GM19395 (cell line): Measurements from ENCODE around the gene TXNRD2.
"Not testable (repeated sequence)": the region's sequence is repeated elsewhere in the genome, so short reads cannot be mapped to it uniquely, and the experiment has no call there.

Source experiments
- ATAC-seq: cut with Tn5 transposase; IDR thresholded peaks from one replicate; pipeline ENCODE4 v1.9.1; 2021; ENCODE audit warnings: mild to moderate bottlenecking, moderate library complexity; ENCODE audit not compliant: unreplicated experiment

TXNRD2 gene

GRCh38 chr22:19955241-19956128 is 13.9 kb upstream of the TXNRD2 start:
- ATAC-seq = no peak

- no peak for ATAC-seq
Measured at GRCh38 chr22:19951346-19951745, 9.7 kb upstream of the TXNRD2 start.

DNA sequence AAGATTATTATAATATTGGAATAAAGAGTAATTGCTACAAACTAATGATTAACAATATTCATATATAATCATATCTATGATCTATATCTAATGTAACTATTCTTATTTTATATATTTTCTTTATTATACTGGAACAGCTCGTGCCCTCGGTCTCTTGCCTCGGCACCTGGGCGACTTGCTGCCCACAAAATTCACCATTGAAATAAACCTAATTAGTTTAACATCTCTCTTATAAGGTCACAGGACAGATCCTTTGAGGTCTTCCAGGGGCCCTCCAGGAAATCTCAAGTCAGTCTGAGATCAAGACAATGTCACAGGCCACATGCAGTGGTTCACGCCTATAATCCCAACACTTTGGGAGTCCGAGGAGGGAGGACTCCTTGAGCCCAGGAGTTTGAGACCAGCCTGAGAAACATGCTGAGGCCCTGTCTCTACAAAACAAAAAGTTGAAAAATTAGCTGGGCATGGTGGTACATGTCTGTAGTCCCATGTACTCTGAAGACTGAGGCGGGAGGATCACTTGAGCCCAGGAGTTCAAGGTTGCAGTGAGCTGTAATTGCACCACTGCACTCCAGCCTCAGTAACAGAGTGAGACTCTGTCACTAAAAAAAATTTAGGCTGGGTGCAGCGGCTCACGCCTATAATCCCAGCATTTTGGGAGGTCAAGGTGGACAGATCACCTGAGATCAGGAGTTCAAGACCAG is 6.6 kb upstream of the TXNRD2 start:
- ATAC-seq = no peak

- ATAC-seq = no peak
Measured at GRCh38 chr22:19943082-19944026, 1.7 kb upstream of the TXNRD2 start.

DNA sequence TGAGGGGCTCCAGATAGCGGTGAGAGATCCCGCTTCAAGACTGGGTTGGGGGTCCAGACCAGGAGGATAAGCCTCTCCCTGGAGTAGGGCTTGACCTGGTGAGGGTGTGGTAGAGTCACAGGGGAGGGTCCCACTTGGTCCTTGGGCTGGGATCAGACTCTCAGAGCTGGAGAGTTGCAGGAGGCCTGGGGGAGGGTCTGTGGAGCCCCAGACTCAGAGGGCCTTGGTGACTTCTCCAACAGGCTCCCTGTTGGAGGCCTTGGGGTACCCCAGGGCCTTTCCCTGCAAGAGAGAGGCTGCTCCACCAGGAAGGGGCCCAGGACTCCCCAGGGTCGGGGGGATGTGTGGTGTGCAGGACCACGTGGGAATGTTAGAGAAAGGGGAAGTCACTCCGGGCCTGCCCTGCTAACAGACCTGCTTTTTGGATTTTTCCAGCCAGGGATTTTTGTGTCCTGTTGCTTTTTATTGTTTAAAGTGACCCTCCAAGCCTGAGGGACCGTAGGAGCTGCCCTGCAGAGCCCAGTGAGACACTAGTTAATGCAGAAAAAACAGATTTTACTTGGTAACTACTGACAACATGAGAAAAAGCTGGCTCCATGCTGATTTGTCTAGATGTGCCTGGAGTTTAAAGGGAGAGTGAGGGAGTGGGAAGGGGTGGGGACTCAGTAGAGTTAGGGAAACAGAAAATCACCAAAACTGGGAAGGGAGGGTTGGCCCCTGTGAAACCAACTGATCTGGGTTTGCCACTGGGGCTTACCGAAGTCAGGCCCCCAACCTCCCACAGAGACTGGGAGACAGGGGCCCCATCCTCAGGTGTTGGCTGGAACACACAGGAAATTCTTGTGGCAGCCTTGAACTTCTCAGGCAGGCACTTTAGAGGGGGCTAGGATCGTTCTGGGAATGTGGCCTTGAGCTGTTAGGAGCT is 801 bp upstream of the TXNRD2 start:
- no peak for ATAC-seq

DNA sequence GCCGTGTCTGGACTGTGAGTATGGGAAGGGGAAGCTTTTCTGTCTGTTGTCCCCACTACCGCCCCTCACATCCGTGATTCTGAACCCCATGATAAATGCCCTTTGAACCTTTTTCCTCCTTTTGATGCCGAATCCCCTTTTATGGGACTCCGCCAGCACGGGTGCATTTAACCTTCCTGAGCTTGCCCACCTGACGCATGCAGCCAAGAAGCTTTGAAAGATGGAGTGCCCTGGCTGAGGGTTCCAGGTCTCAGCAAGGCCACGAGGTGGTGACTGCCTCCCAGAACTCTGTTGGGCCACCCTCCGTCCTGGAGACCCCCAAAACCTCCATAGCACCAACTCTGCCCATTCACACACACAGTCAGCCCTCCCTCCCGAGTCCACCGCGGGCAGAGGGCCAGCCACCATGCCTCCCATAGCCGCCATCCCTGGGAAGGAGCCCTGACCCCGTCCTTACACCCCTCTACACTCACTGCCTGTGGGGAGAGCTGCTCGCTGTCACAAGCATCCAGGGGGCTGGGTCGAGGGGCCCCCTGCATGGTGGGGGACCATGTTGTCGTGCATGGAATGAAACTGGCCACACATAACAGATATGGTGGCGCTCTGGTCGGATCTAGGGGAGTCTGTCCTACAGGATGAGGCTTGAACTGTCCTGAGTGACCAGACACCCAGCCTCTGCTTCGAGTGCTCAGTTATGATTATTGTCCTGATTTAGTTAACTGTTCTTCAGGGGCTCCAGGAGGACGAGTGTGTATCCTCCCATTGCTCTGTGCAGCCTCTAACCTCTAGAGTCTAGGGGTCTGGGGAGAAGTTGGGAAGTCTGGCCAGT is 868 bp downstream of the TXNRD2 start:
- ATAC-seq = no peak

DNA sequence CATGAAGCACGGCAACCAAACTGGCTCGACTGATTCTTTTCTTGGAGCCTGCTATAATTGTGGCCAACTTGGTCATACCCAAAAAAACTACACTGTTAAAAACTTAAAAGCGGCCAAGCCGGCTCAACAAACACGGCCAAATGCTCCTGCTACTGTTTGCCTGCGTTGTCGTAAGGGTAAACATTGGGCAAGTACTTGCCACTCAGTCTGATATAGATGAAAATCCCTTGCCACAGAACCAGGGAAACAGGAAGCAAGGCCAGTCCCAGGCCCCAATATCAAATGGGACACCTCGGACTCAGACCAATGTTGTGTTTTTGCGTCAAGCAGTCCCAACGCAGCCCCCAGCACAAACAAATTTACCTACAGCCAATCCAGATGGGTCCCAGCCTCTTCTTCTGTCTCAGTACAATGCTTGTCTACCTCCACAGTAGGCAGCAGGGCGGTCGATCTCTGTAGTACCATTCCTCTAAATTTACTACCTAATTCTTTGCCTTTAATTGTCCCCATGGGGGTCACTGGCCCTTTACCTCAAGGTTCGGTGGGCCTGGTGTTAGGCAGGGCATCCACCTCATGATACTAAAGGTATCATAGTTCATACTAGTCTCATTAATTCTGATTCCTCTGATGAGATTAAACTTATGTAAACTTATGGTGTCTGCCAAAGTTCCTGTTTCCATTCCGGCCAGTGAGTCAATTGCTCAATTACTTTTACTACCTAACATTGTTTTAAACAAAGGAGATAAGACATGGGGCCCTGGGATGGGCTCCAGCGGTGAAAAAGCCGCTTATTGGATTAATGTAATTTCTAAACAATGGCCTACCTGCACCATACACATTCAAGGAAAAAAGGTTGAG is 3.8 kb downstream of the TXNRD2 start:
- ATAC-seq = no peak

- ATAC-seq = no peak
Measured at GRCh38 chr22:19936513-19936912, 5.1 kb downstream of the TXNRD2 start.

DNA sequence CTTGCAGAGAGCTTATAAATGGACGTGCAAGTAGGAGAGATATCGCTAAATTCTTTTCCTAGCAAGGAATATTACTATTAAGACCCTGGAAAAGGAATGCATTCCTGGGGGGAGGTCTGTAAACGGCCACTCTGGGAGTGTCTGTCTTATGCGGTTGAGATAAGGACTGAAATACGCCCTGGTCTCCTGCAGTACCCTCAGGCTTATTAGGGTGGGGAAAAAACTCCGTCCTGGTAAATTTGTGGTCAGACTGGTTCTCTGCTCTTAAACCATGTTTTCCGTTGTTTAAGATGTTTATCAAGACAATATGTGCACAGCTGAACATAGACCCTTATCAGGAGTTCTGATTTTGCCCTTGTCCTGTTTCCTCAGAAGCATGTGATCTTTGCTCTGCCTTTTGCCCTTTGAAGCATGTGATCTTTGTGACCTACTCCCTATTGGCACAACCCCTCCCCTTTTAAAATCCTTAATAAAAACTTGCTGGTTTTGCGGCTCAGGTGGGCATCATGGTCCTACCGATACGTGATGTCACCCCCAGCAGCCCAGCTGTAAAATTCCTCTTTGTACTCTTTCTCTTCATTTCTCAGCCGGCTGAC is 6.4 kb downstream of the TXNRD2 start:
- not testable (repeated sequence) for ATAC-seq

- no peak for ATAC-seq
Measured at GRCh38 chr22:19933341-19934241, 8.0 kb downstream of the TXNRD2 start.

- no peak for ATAC-seq
Measured at GRCh38 chr22:19932367-19933206, 9.0 kb downstream of the TXNRD2 start.

- ATAC-seq = no peak
Measured at GRCh38 chr22:19931514-19931913, 10.1 kb downstream of the TXNRD2 start.

DNA sequence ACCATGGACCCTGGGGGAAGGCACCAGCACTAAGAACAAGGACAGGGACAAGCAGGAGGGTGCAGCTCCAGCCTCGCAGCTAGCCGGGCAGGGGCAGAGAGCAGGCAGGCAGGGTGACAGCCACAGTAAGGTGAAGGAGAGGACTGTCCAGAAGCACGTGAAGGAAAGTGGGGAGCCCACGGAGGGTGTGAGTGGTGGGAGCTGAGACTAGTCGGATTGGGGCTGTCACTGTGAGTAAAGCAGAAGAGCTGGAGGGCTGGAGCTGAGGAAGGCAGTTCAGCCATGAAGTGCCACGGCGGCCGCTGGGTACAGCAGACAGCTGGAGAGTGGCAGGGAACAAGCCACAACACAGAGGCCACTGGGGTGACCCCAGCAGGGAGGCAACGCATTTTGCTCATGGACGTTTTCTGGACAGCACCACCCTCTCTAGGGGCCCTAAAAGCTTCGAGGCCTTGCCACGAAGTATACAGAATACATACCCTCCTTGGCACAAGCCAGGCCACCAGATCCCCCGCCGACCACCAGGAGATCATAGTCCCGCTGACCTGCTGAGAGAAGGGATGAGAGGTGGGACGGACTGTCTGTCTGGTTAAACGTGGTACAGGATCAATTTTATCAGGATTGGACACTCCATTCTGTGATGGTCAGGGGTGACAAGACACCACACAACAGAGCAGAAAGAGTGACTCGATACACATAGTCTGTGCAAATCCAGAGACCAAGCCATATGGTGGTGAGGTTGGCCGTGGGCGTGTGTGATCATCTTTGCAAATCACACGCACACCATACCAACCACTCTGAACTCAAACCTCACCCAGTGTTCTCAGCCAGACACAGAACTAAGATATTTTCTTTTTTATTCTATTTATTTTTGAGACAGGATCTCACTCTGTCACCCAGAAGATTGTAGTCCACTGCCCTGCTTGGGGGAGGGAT is 10.8 kb downstream of the TXNRD2 start:
- no peak for ATAC-seq

DNA sequence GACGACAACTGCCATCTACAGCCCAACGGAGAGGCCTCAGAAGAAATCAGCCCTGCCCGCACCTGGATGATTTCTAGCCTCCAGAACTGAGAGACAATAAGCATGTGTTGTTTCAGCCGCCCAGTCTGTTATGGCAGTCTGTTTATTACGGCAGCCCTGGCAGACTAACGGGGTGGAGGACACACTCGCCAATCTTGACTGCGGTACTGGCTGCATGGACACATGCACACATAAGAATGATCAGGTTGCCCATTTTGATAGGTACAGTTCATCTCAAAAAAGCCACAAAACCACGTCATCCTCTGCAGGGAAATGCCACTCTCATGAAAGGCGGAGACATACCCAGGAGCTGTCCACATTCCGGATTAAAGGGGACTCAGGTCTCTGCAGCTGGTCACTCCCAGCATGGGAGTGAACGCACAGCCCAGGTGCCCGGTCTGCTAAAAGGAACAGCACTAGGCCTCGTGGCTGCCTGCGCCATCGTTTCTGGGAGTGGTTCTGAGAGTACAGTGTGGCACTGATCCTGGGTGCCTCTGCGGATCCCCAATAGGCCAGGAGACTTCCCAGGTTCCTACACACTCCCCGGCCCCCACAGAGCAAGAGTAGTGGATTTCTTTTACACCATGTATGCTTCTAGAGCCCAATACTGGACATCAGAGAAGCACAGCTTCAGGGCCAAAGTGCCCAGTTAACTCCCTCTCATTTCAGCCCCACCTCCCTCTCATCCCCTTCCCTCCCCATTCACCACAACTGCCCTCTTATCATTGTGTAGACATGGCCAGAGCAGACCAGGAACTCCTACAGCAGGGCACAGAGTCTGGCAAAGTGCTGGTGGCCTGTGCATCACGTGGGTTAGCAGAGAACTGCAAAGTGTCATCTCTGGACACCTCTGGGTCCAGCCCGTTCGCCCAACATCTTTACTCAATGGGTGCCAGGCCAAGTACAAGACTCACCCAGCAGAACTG is 11.8 kb downstream of the TXNRD2 start:
- no peak for ATAC-seq
